H1 (cell line): Measurements from ENCODE around the gene RARB. TPM values are rescaled to one million over a fixed set of nuclear protein-coding genes. Genes with fewer than 3 reads are reported as not detected.

ENCODE experiments used
- CTCF ChIA-PET: fragments of 300-600 bp; sonication (Branson Sonifier 250); formaldehyde crosslinking; loops from one replicate; lab custom pipeline; 2021; ENCODE audit not compliant: partially characterized antibody; lab: Charles Lee
- POLR2A ChIA-PET: fragments of 300-600 bp; sonication (Branson Sonifier 250); formaldehyde crosslinking; loops from one replicate; lab custom pipeline; 2021; ENCODE audit warnings: inconsistent platforms; ENCODE audit not compliant: partially characterized antibody; lab: Charles Lee
- DNase-seq, 2 experiments: peaks; one replicate each; pipeline versions ENCODE4 v3.0.0 to v3.0.0-alpha.2; 2010 to 2022; ENCODE audit warnings: low spot score in 2 of 2, low read depth in 1 of 2, mixed read lengths in 1 of 2
- FAIRE-seq: peaks from 2 replicates; lab custom pipeline; 2011; peaks lifted over from hg19 to GRCh38; lab: Jason Lieb, UNC
- H2AFZ ChIP-seq: 2 replicates; pipeline ENCODE4 v1.8.1; 2012; ENCODE audit warnings: low read length, inconsistent platforms
- H2AK5ac ChIP-seq: 2 replicates; pipeline ENCODE4 v1.6.1; 2013; ENCODE audit warnings: low read depth, low read length
- H2BK120ac ChIP-seq: replicated peaks from 2 replicates; pipeline ENCODE3; 2013; ENCODE audit warnings: low read depth, low read length, inconsistent platforms
- H2BK12ac ChIP-seq: 2 replicates; pipeline ENCODE4 v1.6.1; 2013; ENCODE audit warnings: low read depth, low read length
- H2BK15ac ChIP-seq: 2 replicates; pipeline ENCODE4 v1.6.1; 2013; ENCODE audit warnings: low read length
- H2BK20ac ChIP-seq: 2 replicates; pipeline ENCODE4 v1.6.1; 2013; ENCODE audit warnings: low read length
- H2BK5ac ChIP-seq: 2 replicates; pipeline ENCODE4 v1.6.1; 2013; ENCODE audit warnings: low read depth, low read length
- H3K14ac ChIP-seq: 2 replicates; pipeline ENCODE4 v1.6.1; 2013; ENCODE audit warnings: inconsistent platforms; ENCODE audit not compliant: insufficient read length
- H3K18ac ChIP-seq: 2 replicates; pipeline ENCODE4 v1.6.1; 2013; ENCODE audit warnings: low read length; ENCODE audit errors: extremely low read depth
- H3K23ac ChIP-seq: 2 replicates; pipeline ENCODE4 v1.6.1; 2013; ENCODE audit warnings: inconsistent platforms; ENCODE audit not compliant: insufficient read length
- H3K23me2 ChIP-seq: 2 replicates; pipeline ENCODE4 v1.6.1; 2013; ENCODE audit warnings: low read depth, low read length
- H3K27ac ChIP-seq: 2 replicates; pipeline ENCODE4 v1.6.1; 2011; ENCODE audit warnings: low read depth, low read length, inconsistent platforms
- H3K27me3 ChIP-seq, 4 experiments: replicated peaks in 1 of 4; 1 replicate in 1 of 4; 2 replicates in 3 of 4; pipeline versions ENCODE4 v1.6.1 to v1.8.1; 2011 to 2013; ENCODE audit warnings: low read length in 3 of 4, mild to moderate bottlenecking in 3 of 4, inconsistent platforms in 2 of 4, mixed read lengths in 2 of 4, moderate library complexity in 1 of 4; ENCODE audit not compliant: control insufficient read depth in 3 of 4, insufficient read depth in 3 of 4; ENCODE audit errors: extremely low read depth in 1 of 4
- H3K36me3 ChIP-seq, 4 experiments: 2 replicates each; pipeline versions ENCODE4 v1.6.1 to v1.8.1; 2011 to 2013; ENCODE audit warnings: mild to moderate bottlenecking in 4 of 4, low read length in 3 of 4, moderate library complexity in 2 of 4, control low read depth in 1 of 4, inconsistent platforms in 1 of 4; ENCODE audit not compliant: insufficient read depth in 4 of 4, control insufficient read depth in 2 of 4
- H3K4ac ChIP-seq: replicated peaks from 2 replicates; pipeline ENCODE3; 2013; ENCODE audit warnings: low read length, low read depth, mixed read lengths, inconsistent platforms; ENCODE audit not compliant: insufficient read length
- H3K4me1 ChIP-seq, 4 experiments: replicated peaks in 1 of 4; 1 replicate in 1 of 4; 2 replicates in 3 of 4; pipeline versions ENCODE4 v1.6.1 to v1.8.1; 2011 to 2013; ENCODE audit warnings: low read length in 3 of 4, inconsistent platforms in 2 of 4, mixed read lengths in 1 of 4; ENCODE audit not compliant: insufficient read depth in 4 of 4, control insufficient read depth in 3 of 4
- H3K4me2 ChIP-seq, 2 experiments: 2 replicates each; pipeline versions ENCODE4 v1.6.1 to v1.8.1; 2011 to 2013; ENCODE audit warnings: low read depth in 2 of 2, low read length in 2 of 2, control low read depth in 1 of 2, inconsistent platforms in 1 of 2, mild to moderate bottlenecking in 1 of 2; ENCODE audit not compliant: insufficient read depth in 1 of 2
- H3K4me3 ChIP-seq, 4 experiments: fragments of 200-600, 300-600 bp in 1 of 4; sonication (generic), shearing (Covaris generic), sonication (Bioruptor Twin) in 1 of 4; 2 replicates each; pipeline versions ENCODE4 v1.5.1 to v1.8.1; 2011 to 2016; ENCODE audit warnings: low read length in 4 of 4, low read depth in 3 of 4, control low read depth in 2 of 4, inconsistent platforms in 2 of 4, mild to moderate bottlenecking in 2 of 4, mixed read lengths in 1 of 4, moderate library complexity in 1 of 4; ENCODE audit not compliant: insufficient read depth in 2 of 4; ENCODE audit errors: extremely low read depth in 1 of 4
- H3K56ac ChIP-seq: replicated peaks from 2 replicates; pipeline ENCODE3; 2013; ENCODE audit warnings: low read depth, mild to moderate bottlenecking, mixed read lengths, low read length, inconsistent platforms; ENCODE audit not compliant: insufficient read length
- H3K79me1 ChIP-seq: 2 replicates; pipeline ENCODE4 v1.6.1; 2013; ENCODE audit warnings: low read depth, low read length, control low read depth
- H3K79me2 ChIP-seq, 2 experiments: 2 replicates each; pipeline versions ENCODE4 v1.6.1 to v1.8.1; 2012 to 2013; ENCODE audit warnings: low read length in 2 of 2, mild to moderate bottlenecking in 2 of 2, inconsistent platforms in 1 of 2; ENCODE audit not compliant: insufficient read depth in 2 of 2, control insufficient read depth in 1 of 2
- H3K9ac ChIP-seq, 4 experiments: replicated peaks in 1 of 4; 1 replicate in 1 of 4; 2 replicates in 3 of 4; pipeline versions ENCODE4 v1.6.1 to v1.8.1; 2011 to 2013; ENCODE audit warnings: low read depth in 3 of 4, low read length in 3 of 4, control low read depth in 2 of 4, mild to moderate bottlenecking in 2 of 4, moderate library complexity in 2 of 4, inconsistent platforms in 1 of 4; ENCODE audit errors: extremely low read depth in 1 of 4
- H3K9me3 ChIP-seq, 2 experiments: 2 replicates each; pipeline versions ENCODE4 v1.6.1 to v1.8.1; 2012 to 2013; ENCODE audit warnings: mild to moderate bottlenecking in 2 of 2, moderate library complexity in 2 of 2, control low read depth in 1 of 2, inconsistent platforms in 1 of 2, low read depth in 1 of 2, low read length in 1 of 2, mixed read lengths in 1 of 2; ENCODE audit not compliant: insufficient read depth in 2 of 2
- H4K20me1 ChIP-seq, 2 experiments: replicated peaks in 1 of 2; 2 replicates each; pipeline versions ENCODE3 to v1.8.1; 2011 to 2013; ENCODE audit warnings: inconsistent platforms in 2 of 2, low read length in 2 of 2, mild to moderate bottlenecking in 1 of 2; ENCODE audit not compliant: insufficient read depth in 2 of 2, control insufficient read depth in 1 of 2
- H4K5ac ChIP-seq: 2 replicates; pipeline ENCODE4 v1.6.1; 2013; ENCODE audit warnings: low read length, low read depth, mixed read lengths, inconsistent platforms; ENCODE audit not compliant: insufficient read length
- H4K8ac ChIP-seq: 2 replicates; pipeline ENCODE4 v1.8.0; 2013; ENCODE audit warnings: mild to moderate bottlenecking, moderate library complexity, low read length, inconsistent platforms; ENCODE audit not compliant: insufficient read depth; ENCODE audit errors: extremely low read depth
- H4K91ac ChIP-seq: replicated peaks from 2 replicates; pipeline ENCODE3; 2013; ENCODE audit warnings: low read length, mixed read lengths, inconsistent platforms; ENCODE audit not compliant: insufficient read length
- WGBS, 2 experiments: shearing (Covaris generic) in 1 of 2; methylation state at CpG; one replicate each; pipeline versions ENCODE4 v1.1.6 to v1.1.7; 2013 to 2015; ENCODE audit warnings: low lambda C conversion rate in 2 of 2, mixed read lengths in 2 of 2, inconsistent platforms in 1 of 2, low coverage in 1 of 2, missing lambda C conversion rate in 1 of 2; ENCODE audit not compliant: insufficient replicate concordance in 2 of 2, insufficient coverage in 1 of 2, insufficient read length in 1 of 2; ENCODE audit errors: extremely low coverage in 1 of 2, missing lambda C conversion rate in 1 of 2; 5-methylcytosine and 5-hydroxymethylcytosine counted together
- polyA plus RNA-seq, 7 experiments: library from polyadenylated mRNA; depleted of rRNA in 3 of 7; stranded (reverse) in 5 of 7; unstranded in 2 of 7; fragments of >200 nt in 5 of 7; fragments of 200-250 nt in 2 of 7; gene quantifications; 1 replicate in 5 of 7; 2 replicates in 1 of 7; 4 replicates in 1 of 7; pipeline versions ENCODE4 v1.2.1 to v1.2.3, GENCODE V29; 2011 to 2013; ENCODE audit warnings: missing spikeins in 2 of 7, mixed read lengths in 2 of 7
- total RNA-seq: library from RNA; stranded (reverse); fragmentation: NEBNext Ultra II Directional; extraction: Animal tissue kit (Norgen Biotek cat#: 25700); gene quantifications from 2 replicates; pipeline ENCODE4 v1.2.1, GENCODE V29; 2021
- TF ChIP-seq, protein P1 (sequence below), 3 experiments: IDR thresholded peaks; 1 replicate in 2 of 3; 2 replicates in 1 of 3; pipeline versions ENCODE4 v1.5.1 to v1.6.1; 2011; ENCODE audit warnings: low read length in 3 of 3, mild to moderate bottlenecking in 3 of 3, inconsistent platforms in 2 of 3, low read depth in 1 of 3, moderate library complexity in 1 of 3; ENCODE audit not compliant: insufficient read depth in 1 of 3; ENCODE audit errors: control extremely low read depth in 1 of 3

RARB gene
- total and polyA plus RNA-seq, 2 of the 8 experiments (the other 6 are each of a cell fraction or from before 2014, with no cell fraction given): 0.15 to 0.22 TPM

DNA sequence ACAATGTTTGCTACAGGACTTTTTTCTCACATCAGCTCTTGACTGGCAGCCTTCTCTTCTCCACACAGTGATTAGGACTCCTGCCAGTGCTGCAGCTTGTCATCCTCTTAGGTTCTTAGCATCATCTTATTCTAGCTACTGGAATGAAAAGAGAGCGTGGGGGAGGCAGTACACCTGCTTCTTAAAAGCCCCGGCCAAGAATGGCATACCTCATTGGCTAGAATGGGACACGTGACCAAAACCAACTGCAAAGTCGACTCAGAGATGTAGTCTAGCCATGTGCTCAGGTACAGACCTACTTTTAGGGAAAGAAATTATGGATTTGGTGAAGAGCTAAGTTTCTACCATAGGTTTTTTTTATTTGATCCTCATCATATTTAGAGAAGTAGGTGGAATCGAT is 44.1 kb downstream of the RARB start:
- H2BK15ac ChIP-seq: no peak overlapping the region
- H4K20me1 ChIP-seq: no peaks in the 10 kb centered on the region
- H2AFZ ChIP-seq: no peak overlapping the region
- ChIA-PET CTCF (interaction anchor here (0.7 to 1.3 kb wide), 2 partner anchors 31 to 116 kb away, joined by 3 read pairs; no protein-coding TSS in a partner anchor), POLR2A (no interaction called here)
- no peak overlapping the region for H3K23ac ChIP-seq
- no peak for DNase-seq
- FAIRE-seq: no peak
- no peaks in the 10 kb centered on the region for H3K79me2 ChIP-seq
- no peaks in the 10 kb centered on the region for H3K27me3 ChIP-seq
- no peak overlapping the region for H3K14ac ChIP-seq
- H3K4ac ChIP-seq: no peak overlapping the region
- H4K8ac ChIP-seq: no peak overlapping the region
- H3K27ac ChIP-seq: no peak overlapping the region
- no peak overlapping the region for H3K4me3 ChIP-seq
- H3K36me3 ChIP-seq: no peaks in the 10 kb centered on the region
- H2BK5ac ChIP-seq: no peak overlapping the region
- H2BK20ac ChIP-seq: no peak overlapping the region
- no peak overlapping the region for H2BK120ac ChIP-seq
- H3K18ac ChIP-seq: no peak overlapping the region
- no peaks in the 10 kb centered on the region for H3K9me3 ChIP-seq
- no peak overlapping the region for H4K5ac ChIP-seq
- H3K23me2 ChIP-seq: no peaks in the 10 kb centered on the region
- no peak overlapping the region for H3K4me2 ChIP-seq
- no peak overlapping the region for H2AK5ac ChIP-seq
- H4K91ac ChIP-seq: no peak overlapping the region
- no peak overlapping the region for H3K9ac ChIP-seq
- H3K4me1 ChIP-seq: no peaks in the 10 kb centered on the region
- no peak overlapping the region for H3K56ac ChIP-seq
- WGBS, 2 experiments: 93% methylated on average over 5 of the region's 5 CpGs; no CpG with 5 or more reads in 1 of the 2 experiments
- H2BK12ac ChIP-seq: no peak overlapping the region
- no peaks in the 10 kb centered on the region for H3K79me1 ChIP-seq
- TF ChIP-seq, protein P1, sequence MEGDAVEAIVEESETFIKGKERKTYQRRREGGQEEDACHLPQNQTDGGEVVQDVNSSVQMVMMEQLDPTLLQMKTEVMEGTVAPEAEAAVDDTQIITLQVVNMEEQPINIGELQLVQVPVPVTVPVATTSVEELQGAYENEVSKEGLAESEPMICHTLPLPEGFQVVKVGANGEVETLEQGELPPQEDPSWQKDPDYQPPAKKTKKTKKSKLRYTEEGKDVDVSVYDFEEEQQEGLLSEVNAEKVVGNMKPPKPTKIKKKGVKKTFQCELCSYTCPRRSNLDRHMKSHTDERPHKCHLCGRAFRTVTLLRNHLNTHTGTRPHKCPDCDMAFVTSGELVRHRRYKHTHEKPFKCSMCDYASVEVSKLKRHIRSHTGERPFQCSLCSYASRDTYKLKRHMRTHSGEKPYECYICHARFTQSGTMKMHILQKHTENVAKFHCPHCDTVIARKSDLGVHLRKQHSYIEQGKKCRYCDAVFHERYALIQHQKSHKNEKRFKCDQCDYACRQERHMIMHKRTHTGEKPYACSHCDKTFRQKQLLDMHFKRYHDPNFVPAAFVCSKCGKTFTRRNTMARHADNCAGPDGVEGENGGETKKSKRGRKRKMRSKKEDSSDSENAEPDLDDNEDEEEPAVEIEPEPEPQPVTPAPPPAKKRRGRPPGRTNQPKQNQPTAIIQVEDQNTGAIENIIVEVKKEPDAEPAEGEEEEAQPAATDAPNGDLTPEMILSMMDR (IDR thresholded peaks at IDR 0.05; ENCODE audit: control extremely low read depth in 1 of 3, insufficient read depth in 1 of 3, low read depth in 1 of 3, low read length in 3 of 3): no peak
